GM18873 (cell line): ENCODE data around the gene INPP5K.
"Not testable (repeated sequence)": the region's sequence is repeated elsewhere in the genome, so short reads cannot be mapped to it uniquely, and the experiment has no call there.

Experiments used
- ATAC-seq: cut with Tn5 transposase; IDR thresholded peaks from one replicate; pipeline ENCODE4 v1.9.1; 2021; ENCODE audit warnings: mild to moderate bottlenecking, moderate library complexity, moderate number of reproducible peaks; ENCODE audit not compliant: unreplicated experiment, low FRiP score

Gene INPP5K

GRCh38 chr17:1469231-1469852 is 47.1 kb downstream of the INPP5K start:
- ATAC-seq, result no peak

DNA sequence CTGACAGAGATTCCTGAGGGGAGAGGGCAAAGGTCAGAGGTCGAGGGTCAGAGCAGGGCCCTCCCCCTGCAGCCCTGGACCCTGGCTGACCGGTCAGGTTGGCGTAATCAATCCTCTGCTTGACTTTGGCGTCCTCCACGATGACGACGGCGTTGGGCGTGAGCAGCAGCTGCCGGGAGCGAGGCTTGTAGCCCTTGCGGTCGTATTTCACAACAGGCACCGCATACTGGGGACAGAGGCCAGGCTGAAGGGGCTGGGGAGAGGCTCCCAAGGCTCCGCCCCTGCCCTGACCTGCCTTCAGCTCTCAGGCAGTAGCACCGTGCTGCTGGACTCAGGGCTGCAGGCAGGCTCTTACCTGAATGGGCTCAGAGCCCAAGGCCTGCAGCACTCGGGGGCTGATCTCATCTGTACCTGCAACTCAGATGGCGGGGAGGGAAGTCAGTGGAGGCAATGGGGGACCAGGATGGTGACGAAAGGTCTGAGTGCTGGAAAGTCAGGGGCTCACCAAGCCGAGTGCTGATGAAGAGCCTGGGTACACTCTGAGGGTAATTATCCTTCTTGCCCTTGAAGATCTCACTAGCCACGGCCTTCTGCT is 48.4 kb downstream of the INPP5K start:
- ATAC-seq, result no peak

GRCh38 chr17:1467258-1467657 is 49.2 kb downstream of the INPP5K start:
- ATAC-seq, result no peak

GRCh38 chr17:1464186-1464585 is 52.2 kb downstream of the INPP5K start:
- no peak for ATAC-seq

DNA sequence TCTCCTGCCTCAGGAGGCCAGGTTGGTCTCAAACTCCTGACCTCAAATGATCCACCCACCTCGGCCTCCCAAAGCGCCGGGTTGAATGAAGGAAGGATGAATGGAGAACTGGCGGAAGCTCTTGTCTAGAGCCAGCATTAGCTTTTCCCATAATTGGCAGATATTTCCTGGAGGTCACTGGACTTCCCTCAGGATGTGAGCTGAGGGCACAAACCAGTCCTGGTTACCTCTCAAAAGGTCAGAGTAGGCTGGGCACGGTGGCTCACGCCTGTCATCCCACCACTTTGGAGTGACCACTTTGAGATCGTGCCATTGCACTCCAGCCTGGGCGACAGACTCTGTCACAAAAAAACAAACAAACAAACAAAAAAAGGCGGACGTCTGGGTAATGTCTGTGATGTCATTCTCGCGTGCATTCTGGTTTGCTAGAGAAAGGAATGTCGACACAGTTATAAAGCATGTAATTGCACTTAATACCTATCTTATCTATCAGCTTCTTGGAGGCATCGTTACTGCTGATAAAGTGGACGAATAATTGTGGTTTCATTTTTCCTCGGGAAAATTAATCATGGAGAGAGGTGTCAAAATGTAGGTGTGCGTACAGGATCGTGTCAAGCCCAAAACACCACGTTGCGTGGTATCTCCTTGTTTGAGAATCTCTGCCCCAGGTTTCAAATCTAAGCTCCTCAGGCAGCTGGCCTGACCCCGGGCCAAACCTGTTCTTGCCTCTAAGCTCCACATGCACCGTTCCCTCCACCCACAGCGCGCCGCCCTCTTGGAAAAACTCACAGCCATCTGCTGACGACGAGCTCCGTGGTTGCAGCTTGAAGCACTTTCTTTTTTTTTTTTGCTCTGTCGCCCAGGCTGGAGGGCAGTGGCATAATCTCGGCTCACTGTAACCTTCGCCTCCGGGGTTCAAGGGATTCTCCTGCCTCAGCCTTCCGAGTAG is 54.0 kb downstream of the INPP5K start:
- ATAC-seq, result no peak

DNA sequence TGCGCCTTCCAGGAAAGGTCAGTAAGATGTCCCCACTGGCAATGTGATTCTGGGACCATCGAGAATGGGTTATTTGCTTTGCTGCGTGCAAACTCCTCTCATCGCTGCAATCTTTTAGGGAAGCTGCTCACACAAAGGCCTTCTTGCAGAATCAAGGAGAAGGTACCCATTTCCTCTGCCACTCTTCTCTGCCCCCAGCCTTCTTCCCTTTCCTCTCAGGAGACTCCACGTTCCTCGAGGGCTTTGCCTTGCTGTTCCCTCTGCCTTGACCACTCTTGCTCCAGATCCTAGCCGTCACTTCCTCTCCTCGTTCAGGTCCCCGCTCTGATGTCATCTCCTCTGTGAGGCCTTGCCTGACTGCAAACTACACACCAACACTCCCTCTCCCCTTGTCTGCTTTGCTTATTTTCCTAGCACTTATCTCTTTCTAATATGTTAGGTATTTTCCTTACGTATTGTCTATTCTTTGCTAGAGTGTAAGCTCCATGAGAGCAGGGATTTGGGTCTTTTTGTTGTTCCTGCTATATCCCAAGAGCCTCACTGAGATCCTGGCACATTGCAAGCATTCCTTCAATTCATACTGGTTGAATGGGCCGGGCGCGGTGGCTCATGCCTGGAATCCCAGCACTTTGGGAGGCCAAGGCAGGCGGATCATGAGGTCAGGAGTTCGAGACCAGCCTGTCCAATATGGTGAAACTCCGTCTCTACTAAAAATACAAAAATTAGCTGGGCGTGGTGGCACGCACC is 55.0 kb downstream of the INPP5K start:
- no peak for ATAC-seq

DNA sequence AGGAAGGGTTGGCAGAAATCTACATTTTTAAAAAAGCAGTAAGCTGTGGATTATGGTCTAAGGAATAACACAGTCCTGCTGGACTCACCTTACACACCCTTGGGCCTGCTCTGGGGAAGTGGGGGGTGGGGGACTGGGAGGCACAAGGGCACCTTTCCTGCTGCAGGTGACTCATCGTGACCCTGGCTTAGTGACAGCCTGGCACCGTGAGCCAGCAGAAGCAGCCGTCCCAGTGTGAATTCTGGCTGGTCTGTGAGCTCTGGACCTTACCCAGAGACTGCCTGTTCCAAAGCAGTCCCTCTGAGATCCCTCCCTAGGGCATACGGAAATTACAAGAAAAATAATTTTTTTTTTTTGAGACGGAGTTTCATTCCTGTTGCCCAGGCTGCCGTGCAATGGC is 56.2 kb downstream of the INPP5K start:
- no peak for ATAC-seq

- peak; percentile 64 for ATAC-seq
Observed at GRCh38 chr17:1455797-1456599, 60.4 kb downstream of the INPP5K start, which contains the start of gene CRK. Gene CRK (minus strand): TSS chr17:1456232. CDS start chr17:1456117, 115 bp downstream.

GRCh38 chr17:1455291-1455796 is 61.1 kb downstream of the INPP5K start:
- peak; percentile 28 for ATAC-seq

DNA sequence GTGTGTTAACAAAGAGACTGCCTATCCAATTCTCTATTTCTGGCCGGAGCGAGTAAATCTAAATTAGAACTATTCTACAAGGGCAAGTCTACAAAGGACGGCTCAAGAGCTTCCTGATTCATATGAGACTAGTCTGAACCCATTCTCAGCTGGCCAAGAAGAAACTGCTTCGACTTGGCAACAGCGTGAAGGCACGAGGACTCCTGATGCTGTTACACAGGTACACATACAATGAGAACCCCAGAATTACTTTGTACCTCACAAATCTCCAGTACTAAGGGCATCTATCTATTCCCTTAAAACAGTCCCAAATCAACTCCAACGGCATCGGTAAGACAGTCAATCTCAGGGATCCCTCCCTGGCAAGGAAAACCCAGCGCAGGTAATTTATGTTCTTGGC is 61.9 kb downstream of the INPP5K start:
- no peak for ATAC-seq

GRCh38 chr17:1453694-1454093 is 62.7 kb downstream of the INPP5K start:
- ATAC-seq, result not testable (repeated sequence)

DNA sequence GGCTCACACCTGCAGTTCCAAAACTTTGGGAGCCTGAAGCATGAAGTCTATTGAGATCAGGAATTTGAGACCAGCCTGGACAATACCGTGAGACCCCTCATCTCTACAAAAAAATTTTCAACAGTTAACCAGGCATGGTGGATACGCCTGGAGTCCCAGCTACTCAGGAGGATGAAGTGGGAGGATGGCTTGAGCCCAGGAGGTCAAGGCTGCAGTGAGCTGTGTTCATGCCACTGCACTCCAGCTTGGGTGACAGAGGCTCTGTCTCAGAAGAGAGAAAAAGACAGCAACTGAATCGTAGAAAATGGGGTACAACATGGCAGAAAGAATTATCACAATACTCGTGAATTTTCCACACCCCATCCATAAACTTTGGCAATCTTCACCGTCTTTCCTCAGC is 63.6 kb downstream of the INPP5K start:
- ATAC-seq, result no peak

GRCh38 chr17:1450261-1450660 is 66.2 kb downstream of the INPP5K start:
- not testable (repeated sequence) for ATAC-seq

- no peak for ATAC-seq
Observed at GRCh38 chr17:1449412-1449967, 66.9 kb downstream of the INPP5K start.

DNA sequence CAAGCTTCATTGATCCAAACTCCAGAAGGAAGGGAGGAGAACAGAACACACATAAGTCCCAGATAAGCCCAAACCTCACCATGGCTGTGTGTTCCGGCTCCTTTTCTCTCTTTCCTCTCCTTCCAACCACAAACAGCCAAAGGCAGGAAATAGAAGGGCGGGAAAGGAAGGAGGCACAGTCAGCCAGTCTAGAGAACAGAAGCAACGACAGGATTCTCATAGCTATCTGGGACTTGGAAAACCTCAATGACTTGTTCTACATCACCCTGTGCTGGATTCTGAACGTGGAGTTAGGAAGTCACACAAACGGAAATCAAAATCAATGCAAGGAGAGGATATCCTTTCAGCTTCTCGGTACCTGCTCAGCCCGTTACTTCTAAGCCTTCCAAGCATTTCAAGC is 69.4 kb downstream of the INPP5K start:
- no peak for ATAC-seq

DNA sequence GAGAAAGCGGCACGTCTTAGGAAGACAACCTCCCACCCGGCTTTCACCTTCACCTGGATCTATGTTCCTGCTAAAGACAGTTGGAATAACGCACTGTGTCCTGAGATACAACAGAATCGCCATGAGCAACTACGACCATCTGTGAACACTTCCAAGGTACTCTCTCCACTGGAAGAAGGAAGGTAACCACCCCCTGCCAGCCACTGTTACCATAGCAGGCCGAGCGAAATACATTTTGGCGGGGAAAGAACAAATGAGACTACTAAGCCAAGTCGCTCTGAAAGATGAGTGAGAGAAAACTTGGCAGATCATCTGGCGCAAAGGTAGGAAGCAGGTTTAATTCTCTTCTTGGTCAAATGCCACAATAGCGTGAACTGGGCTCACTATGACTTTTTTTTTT is 70.2 kb downstream of the INPP5K start:
- no peak for ATAC-seq

GRCh38 chr17:1445695-1446094 is 70.7 kb downstream of the INPP5K start:
- ATAC-seq, result not testable (repeated sequence)
